SU-DHL-6 (cell line): ENCODE results near the gene ZNF189.

Experiments used
- H2AFZ ChIP-seq: fragments of 200-600 bp; sonication (generic); 2 replicates; pipeline ENCODE4 v1.6.1; 2014; ENCODE audit warnings: low read depth, mild to moderate bottlenecking, moderate library complexity, mixed read lengths, antibody characterized with exemption, low read length; ENCODE audit not compliant: severe bottlenecking
- H3F3A ChIP-seq: fragments of 200-600 bp; shearing (Covaris generic); 2 replicates; pipeline ENCODE4 v1.6.0; 2016; ENCODE audit warnings: antibody characterized with exemption, mild to moderate bottlenecking; ENCODE audit not compliant: insufficient read depth
- H3K27ac ChIP-seq: fragments of 200-600 bp; sonication (generic); 2 replicates; pipeline ENCODE4 v1.5.1; 2016; ENCODE audit warnings: low read depth, mild to moderate bottlenecking, low read length, moderate library complexity, mixed read lengths
- H3K27me3 ChIP-seq: fragments of 200-600 bp; sonication (generic), shearing (Covaris generic); 2 replicates; pipeline ENCODE4 v1.6.0; 2014; ENCODE audit warnings: mild to moderate bottlenecking, low read length
- H3K36me3 ChIP-seq: fragments of 200-600 bp; sonication (generic); 2 replicates; pipeline ENCODE4 v1.6.1; 2014; ENCODE audit warnings: mild to moderate bottlenecking, low read length, mixed read lengths
- H3K4me2 ChIP-seq: fragments of 300-600, 200-600 bp; shearing (Covaris generic), sonication (generic); 2 replicates; pipeline ENCODE4 v1.6.0; 2014; ENCODE audit warnings: low read length, low read depth, mild to moderate bottlenecking; ENCODE audit not compliant: poor library complexity, severe bottlenecking
- H3K4me3 ChIP-seq: fragments of 200-600 bp; sonication (generic); 2 replicates; pipeline ENCODE4 v1.5.1; 2014; ENCODE audit warnings: antibody characterized with exemption, low read length, mild to moderate bottlenecking, mixed read lengths; ENCODE audit not compliant: insufficient read depth, poor library complexity, severe bottlenecking
- H3K79me2 ChIP-seq: fragments of 200-600 bp; sonication (generic); 2 replicates; pipeline ENCODE4 v1.6.1; 2014; ENCODE audit warnings: mild to moderate bottlenecking, low read length, moderate library complexity; ENCODE audit not compliant: insufficient read depth
- H3K9ac ChIP-seq: fragments of 200-600 bp; sonication (generic); 2 replicates; pipeline ENCODE4 v1.7.0; 2014; ENCODE audit warnings: mild to moderate bottlenecking, low read length
- H3K9me2 ChIP-seq: fragments of 200-600 bp; sonication (generic); replicated peaks from 2 replicates; pipeline ENCODE4 v1.6.1; 2014; ENCODE audit warnings: low read length; ENCODE audit not compliant: insufficient read depth
- H3K9me3 ChIP-seq: fragments of 200-600 bp; sonication (generic); 2 replicates; pipeline ENCODE4 v1.6.1; 2014; ENCODE audit warnings: low read length, mixed read lengths; ENCODE audit not compliant: insufficient read depth
- H4K20me1 ChIP-seq: fragments of 200-600 bp; sonication (generic); 2 replicates; pipeline ENCODE4 v1.6.1; 2014; ENCODE audit warnings: low read depth, mild to moderate bottlenecking, antibody characterized with exemption, low read length, moderate library complexity, mixed read lengths
- CTCF ChIP-seq: fragments of 200-600 bp; sonication (generic); IDR thresholded peaks from one replicate; pipeline ENCODE4 v1.5.1; 2017; ENCODE audit warnings: antibody characterized with exemption, mild to moderate bottlenecking, low read length, moderate library complexity; ENCODE audit not compliant: insufficient read depth, poor library complexity, severe bottlenecking
- EZH2phosphoT487 ChIP-seq: fragments of 200-600 bp; sonication (generic), shearing (Covaris generic); conservative IDR thresholded peaks from 2 replicates; pipeline ENCODE4 v1.6.1; 2018; ENCODE audit warnings: mild to moderate bottlenecking, antibody characterized with exemption, low read length, moderate library complexity, mixed read lengths

The ZNF189 gene

GRCh38 chr9:101445353-101446029 is 46.8 kb downstream of the ZNF189 start:
- no peak for TF ChIP-seq CTCF
- TF ChIP-seq EZH2phosphoT487: no peak
- H3K9me2 ChIP-seq: no peaks in the 10 kb centered on the region
- H3K4me3 ChIP-seq: peak overlapping the region; percentile 12
- no peaks in the 10 kb centered on the region for H3K79me2 ChIP-seq
- H3K27me3 ChIP-seq: no peaks in the 10 kb centered on the region
- no peak overlapping the region for H3K27ac ChIP-seq
- no peaks in the 10 kb centered on the region for H3K36me3 ChIP-seq
- no peaks in the 10 kb centered on the region for H3K9me3 ChIP-seq
- peak overlapping the region; percentile 59 for H3K4me2 ChIP-seq
- H3K9ac ChIP-seq: peak overlapping the region; percentile 24; the same call in 1 of the 2 replicates
- peaks cover 15% of the 10 kb centered on the region; the same call in 1 of the 2 replicates for H3F3A ChIP-seq
- H4K20me1 ChIP-seq: no peaks in the 10 kb centered on the region
- peak overlapping the region; percentile 83 for H2AFZ ChIP-seq

GRCh38 chr9:101446732-101447131 is 48.1 kb downstream of the ZNF189 start:
- Histone ChIP-seq H3K4me3 (no peak overlapping the region), H3K27me3 (no peaks in the 10 kb centered on the region), H4K20me1 (no peaks in the 10 kb centered on the region), H3K27ac (no peak overlapping the region), H3K36me3 (no peaks in the 10 kb centered on the region), H3F3A (peaks cover 15% of the 10 kb centered on the region; the same call in 1 of the 2 replicates), H3K9me2 (no peaks in the 10 kb centered on the region), H3K9me3 (no peaks in the 10 kb centered on the region), H3K79me2 (no peaks in the 10 kb centered on the region), H2AFZ (no peak overlapping the region), H3K9ac (no peak overlapping the region), H3K4me2 (no peak overlapping the region)
- TF ChIP-seq CTCF (no peak), EZH2phosphoT487 (no peak)

GRCh38 chr9:101448680-101449070 is 50.0 kb downstream of the ZNF189 start:
- peak overlapping the region; percentile 94 for H2AFZ ChIP-seq
- H3K9me3 ChIP-seq: 0 out of 2 replicates have a peak, but pooled peaks cover 8% of the 10 kb centered on the region
- peak overlapping the region; percentile 56 for H3K9ac ChIP-seq
- TF ChIP-seq EZH2phosphoT487 (no peak), CTCF (no peak)
- H3K27me3 ChIP-seq: no peaks in the 10 kb centered on the region
- H3K27ac ChIP-seq: no peak overlapping the region
- peaks cover 15% of the 10 kb centered on the region; the same call in 1 of the 2 replicates for H3F3A ChIP-seq
- peak overlapping the region; percentile 72 for H3K4me2 ChIP-seq
- H3K79me2 ChIP-seq: no peaks in the 10 kb centered on the region
- no peaks in the 10 kb centered on the region for H4K20me1 ChIP-seq
- no peaks in the 10 kb centered on the region for H3K36me3 ChIP-seq
- peak overlapping the region; percentile 54 for H3K4me3 ChIP-seq
- no peaks in the 10 kb centered on the region for H3K9me2 ChIP-seq
